Measurements from ENCODE around the gene CAGE1.

DNA sequence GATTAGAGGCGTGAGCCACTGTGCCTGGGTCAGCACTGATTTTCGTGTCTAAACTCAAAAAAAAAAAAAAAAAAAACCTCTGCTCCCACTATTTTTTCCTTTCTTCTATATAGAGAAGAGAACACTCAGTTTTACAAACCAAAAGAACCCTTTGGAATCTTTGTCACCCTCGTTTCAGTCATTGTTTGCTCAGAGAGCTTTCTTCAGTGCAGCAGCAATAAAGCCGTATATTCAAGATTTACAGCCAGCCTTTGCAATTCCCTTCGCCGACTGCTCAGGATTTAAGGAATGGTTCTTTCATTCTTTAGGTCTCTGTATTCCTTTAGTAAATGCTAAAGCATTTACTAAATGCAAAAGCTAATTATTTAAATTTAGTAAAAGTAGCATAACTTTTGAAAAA is 20.2 kb upstream of the CAGE1 start:
- TF ChIP-seq, protein P1, sequence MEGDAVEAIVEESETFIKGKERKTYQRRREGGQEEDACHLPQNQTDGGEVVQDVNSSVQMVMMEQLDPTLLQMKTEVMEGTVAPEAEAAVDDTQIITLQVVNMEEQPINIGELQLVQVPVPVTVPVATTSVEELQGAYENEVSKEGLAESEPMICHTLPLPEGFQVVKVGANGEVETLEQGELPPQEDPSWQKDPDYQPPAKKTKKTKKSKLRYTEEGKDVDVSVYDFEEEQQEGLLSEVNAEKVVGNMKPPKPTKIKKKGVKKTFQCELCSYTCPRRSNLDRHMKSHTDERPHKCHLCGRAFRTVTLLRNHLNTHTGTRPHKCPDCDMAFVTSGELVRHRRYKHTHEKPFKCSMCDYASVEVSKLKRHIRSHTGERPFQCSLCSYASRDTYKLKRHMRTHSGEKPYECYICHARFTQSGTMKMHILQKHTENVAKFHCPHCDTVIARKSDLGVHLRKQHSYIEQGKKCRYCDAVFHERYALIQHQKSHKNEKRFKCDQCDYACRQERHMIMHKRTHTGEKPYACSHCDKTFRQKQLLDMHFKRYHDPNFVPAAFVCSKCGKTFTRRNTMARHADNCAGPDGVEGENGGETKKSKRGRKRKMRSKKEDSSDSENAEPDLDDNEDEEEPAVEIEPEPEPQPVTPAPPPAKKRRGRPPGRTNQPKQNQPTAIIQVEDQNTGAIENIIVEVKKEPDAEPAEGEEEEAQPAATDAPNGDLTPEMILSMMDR (IDR thresholded peaks at IDR 0.05; ENCODE audit: extremely low read depth in 1 of 2, insufficient read depth in 1 of 2, low read depth in 1 of 2, low read length in 2 of 2), result no peak
- TF ChIP-seq, protein P2, sequence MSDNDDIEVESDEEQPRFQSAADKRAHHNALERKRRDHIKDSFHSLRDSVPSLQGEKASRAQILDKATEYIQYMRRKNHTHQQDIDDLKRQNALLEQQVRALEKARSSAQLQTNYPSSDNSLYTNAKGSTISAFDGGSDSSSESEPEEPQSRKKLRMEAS (IDR thresholded peaks at IDR 0.05; ENCODE audit: insufficient read depth, insufficient read length), result no peak
- TF ChIP-seq POLR2A (IDR thresholded peaks at IDR 0.05; ENCODE audit: low read depth, low read length) (no peak), FOS (IDR thresholded peaks at IDR 0.05; ENCODE audit: borderline replicate concordance, insufficient read depth, low read length) (no peak)

Measured in endothelial cell of umbilical vein (primary cell).